Ovary (tissue), 9 donors: ENCODE data around the gene RPL35A. TPM values are rescaled to one million over a fixed set of nuclear protein-coding genes. Genes with fewer than 3 reads are reported as not detected.
"Not testable (repeated sequence)": the region's sequence is repeated elsewhere in the genome, so short reads cannot be mapped to it uniquely, and the experiment has no call there.

Experiments used
- DNase-seq, 5 donors: peaks; one replicate each; pipeline ENCODE4 v3.0.0-alpha.2; 2019 to 2020
- H3K27ac ChIP-seq, 2 donors: fragments of 200-600 bp; one replicate each; pipeline versions ENCODE4 v1.5.1 to v1.8.0; 2019 to 2022
- H3K27me3 ChIP-seq: fragments of 200-600 bp; one replicate; pipeline ENCODE4 v1.8.0; 2022
- H3K36me3 ChIP-seq: fragments of 200-600 bp; sonication (generic); one replicate; pipeline ENCODE4 v1.5.1; 2019
- H3K4me1 ChIP-seq: one replicate; pipeline ENCODE4 v1.8.1; 2013; ENCODE audit warnings: mild to moderate bottlenecking, moderate library complexity; ENCODE audit not compliant: insufficient read depth
- H3K4me3 ChIP-seq: fragments of 200-600 bp; sonication (generic); one replicate; pipeline ENCODE4 v1.5.1; 2017
- H3K9me3 ChIP-seq, 2 donors: fragments of 200-600 bp in 1 of 2; sonication (generic) in 1 of 2; one replicate each; pipeline versions ENCODE4 v1.5.1 to v1.8.1; 2013 to 2019; ENCODE audit warnings: mild to moderate bottlenecking in 1 of 2, moderate library complexity in 1 of 2
- EP300 ChIP-seq: sonication (generic); formaldehyde crosslinking; IDR thresholded peaks from one replicate; pipeline ENCODE4 v1.6.1; 2017; ENCODE audit warnings: antibody characterized with exemption
- POLR2A ChIP-seq: fragments of 450-650 bp; IDR thresholded peaks from one replicate; pipeline ENCODE4 v1.6.1; 2017; ENCODE audit warnings: antibody characterized with exemption, mild to moderate bottlenecking, moderate library complexity
- WGBS, 3 donors: extraction: QIAGEN DNeasy Blood & Tissue Kit in 1 of 3; methylation state at CpG; one replicate each; pipeline versions ENCODE4 v1.1.5 to v1.1.7; 2013 to 2017; 5-methylcytosine and 5-hydroxymethylcytosine counted together
- intact Hi-C, 4 donors: fragments of 100-400 bp; cut with DNase I; formaldehyde crosslinking; loops; one replicate each; pipeline versions ENCODE4 v1.11.0 to v1.15.1; 2022 to 2023
- polyA plus RNA-seq, 2 donors: library from polyadenylated mRNA; stranded (reverse); fragments of 200-250 nt in 1 of 2; fragments of 350-450 nt in 1 of 2; fragmentation: Illumina TruSeq in 1 of 2; extraction: RNeasy Lipid Tissue Mini Kit (QIAGEN cat#74804) in 1 of 2; gene quantifications; one replicate each; pipeline ENCODE4 v1.2.3, GENCODE V29; 2013 to 2014
- total RNA-seq, 7 donors: library from RNA; depleted of rRNA in 2 of 7; stranded (reverse); fragments of >200 nt in 2 of 7; fragmentation: NEBNext Ultra II Directional in 3 of 7; extraction: Animal tissue kit (Norgen Biotek cat#: 25700) in 3 of 7; gene quantifications; one replicate each; pipeline versions ENCODE4 v1.1.0 to v1.2.4, GENCODE V29; 2016 to 2023
- TF ChIP-seq, protein P1 (sequence below), 3 donors: fragments of 450-650 bp in 2 of 3; fragments of 200-600 bp in 1 of 3; IDR thresholded peaks; one replicate each; pipeline versions ENCODE4 v1.5.1 to v1.8.0; 2016 to 2022; ENCODE audit warnings: antibody characterized with exemption in 3 of 3, mild to moderate bottlenecking in 1 of 3
- donor health status: DM: no; HTN: no; CAD: no; lungs with moderate emphysema.
- donor health status: DM: no; HTN: no; CAD: no.
- donor health status: Bipolar disorder and iron deficiency.
- donor health status: DM: yes; HTN: yes; CAD: no.
- donor health status: DM: no; HTN: no; CAD: no.
- donor health status: DM: yes; HTN: yes; CAD: no.

The RPL35A gene
- total and polyA plus RNA-seq, 9 donors, result 1,036 to 4,524 (median 2,172) TPM

DNA sequence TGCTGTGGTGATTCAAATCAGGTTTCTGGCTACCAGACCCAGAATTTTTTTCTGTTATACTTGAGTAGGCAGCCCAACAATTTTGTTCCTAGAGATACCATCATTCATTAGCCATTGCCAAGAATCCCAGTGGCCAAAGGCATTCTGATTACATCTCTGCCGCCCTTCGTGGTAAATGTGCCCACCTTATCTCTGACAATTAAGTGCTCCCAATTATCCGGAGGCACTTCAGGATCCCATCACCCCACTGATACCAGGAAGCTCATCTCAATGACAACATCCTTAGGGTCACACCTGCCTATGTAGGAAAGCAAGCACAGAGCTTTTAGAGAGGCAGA lies 43.2 kb upstream of the RPL35A start:
- no peak for TF ChIP-seq EP300
- TF ChIP-seq, protein P1, sequence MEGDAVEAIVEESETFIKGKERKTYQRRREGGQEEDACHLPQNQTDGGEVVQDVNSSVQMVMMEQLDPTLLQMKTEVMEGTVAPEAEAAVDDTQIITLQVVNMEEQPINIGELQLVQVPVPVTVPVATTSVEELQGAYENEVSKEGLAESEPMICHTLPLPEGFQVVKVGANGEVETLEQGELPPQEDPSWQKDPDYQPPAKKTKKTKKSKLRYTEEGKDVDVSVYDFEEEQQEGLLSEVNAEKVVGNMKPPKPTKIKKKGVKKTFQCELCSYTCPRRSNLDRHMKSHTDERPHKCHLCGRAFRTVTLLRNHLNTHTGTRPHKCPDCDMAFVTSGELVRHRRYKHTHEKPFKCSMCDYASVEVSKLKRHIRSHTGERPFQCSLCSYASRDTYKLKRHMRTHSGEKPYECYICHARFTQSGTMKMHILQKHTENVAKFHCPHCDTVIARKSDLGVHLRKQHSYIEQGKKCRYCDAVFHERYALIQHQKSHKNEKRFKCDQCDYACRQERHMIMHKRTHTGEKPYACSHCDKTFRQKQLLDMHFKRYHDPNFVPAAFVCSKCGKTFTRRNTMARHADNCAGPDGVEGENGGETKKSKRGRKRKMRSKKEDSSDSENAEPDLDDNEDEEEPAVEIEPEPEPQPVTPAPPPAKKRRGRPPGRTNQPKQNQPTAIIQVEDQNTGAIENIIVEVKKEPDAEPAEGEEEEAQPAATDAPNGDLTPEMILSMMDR (IDR thresholded peaks at IDR 0.05), result no peak
- no peak for TF ChIP-seq POLR2A
- intact Hi-C loops, result loop anchor here in 2 of 4 donors (5.0 to 10.0 kb wide), 2 partner anchors 35 to 178 kb away; no protein-coding TSS in a partner anchor
- no peaks in the 10 kb centered on the region for H3K27me3 ChIP-seq
- H3K36me3 ChIP-seq, result no peaks in the 10 kb centered on the region
- DNase-seq, result no peak
- H3K4me3 ChIP-seq, result no peak overlapping the region
- no peaks in the 10 kb centered on the region for H3K9me3 ChIP-seq
- H3K4me1 ChIP-seq, result peaks cover 2% of the 10 kb centered on the region
- WGBS, 3 donors, result 45 to 54% (median 51%) methylated on average over 3 of the region's 3 CpGs
- no peak overlapping the region for H3K27ac ChIP-seq

DNA sequence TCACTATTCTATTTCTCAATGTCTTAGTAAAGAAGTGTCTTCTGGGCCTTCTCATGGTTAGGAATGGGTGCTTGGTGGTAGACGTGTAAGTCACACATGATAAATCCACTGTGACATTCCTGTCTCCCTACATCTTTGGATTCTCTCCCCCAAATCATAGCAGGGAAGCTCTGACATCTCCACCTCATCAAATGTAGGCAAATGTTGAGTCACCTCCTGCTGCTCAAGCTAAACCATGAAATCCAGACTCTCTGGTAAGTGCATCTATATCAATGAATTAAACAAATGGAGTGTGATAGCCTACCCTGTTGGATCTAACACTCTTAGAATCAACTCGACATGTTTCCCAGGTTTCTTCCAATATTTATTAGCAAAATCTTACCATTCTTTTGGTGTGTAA lies 42.8 kb upstream of the RPL35A start:
- Histone ChIP-seq H3K4me1 (peaks cover 2% of the 10 kb centered on the region), H3K27me3 (no peaks in the 10 kb centered on the region), H3K27ac (no peak overlapping the region), H3K36me3 (no peaks in the 10 kb centered on the region), H3K9me3 (no peaks in the 10 kb centered on the region), H3K4me3 (no peak overlapping the region)
- 57 to 70% (median 66%) methylated on average over 2 of the region's 2 CpGs for WGBS, 3 donors
- no peak for TF ChIP-seq POLR2A
- no peak for TF ChIP-seq EP300
- TF ChIP-seq, protein P1 (IDR thresholded peaks at IDR 0.05), result no peak
- DNase-seq, result no peak
- intact Hi-C loops, result loop anchor here in 2 of 4 donors (5.0 to 10.0 kb wide), 2 partner anchors 35 to 178 kb away; no protein-coding TSS in a partner anchor

DNA sequence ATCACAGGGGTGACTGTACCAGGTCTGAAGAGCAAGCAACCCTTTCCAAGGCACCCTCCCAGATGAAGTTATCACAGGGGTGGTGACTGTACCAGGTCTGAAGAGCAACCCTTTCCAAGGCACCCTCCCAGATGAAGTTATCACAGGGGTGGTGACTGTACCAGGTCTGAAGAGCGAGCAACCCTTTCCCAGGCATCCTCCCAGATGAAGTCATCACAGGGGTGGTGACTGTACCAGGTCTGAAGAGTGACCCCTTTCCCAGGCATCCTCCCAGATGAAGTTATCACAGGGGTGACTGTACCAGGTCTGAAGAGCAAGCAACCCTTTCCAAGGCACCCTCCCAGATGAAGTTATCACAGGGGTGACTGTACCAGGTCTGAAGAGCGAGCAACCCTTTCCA lies 41.4 kb upstream of the RPL35A start:
- H3K27me3 ChIP-seq, H3K4me3 ChIP-seq, H3K27ac ChIP-seq, H3K9me3 ChIP-seq, H3K36me3 ChIP-seq, H3K4me1 ChIP-seq, DNase-seq: not testable (repeated sequence)
- 76 to 89% (median 86%) methylated on average over 2 of the region's 2 CpGs for WGBS, 3 donors
- intact Hi-C loops, result loop anchor here in 2 of 4 donors (5.0 to 10.0 kb wide), 2 partner anchors 34 to 176 kb away; no protein-coding TSS in a partner anchor

DNA sequence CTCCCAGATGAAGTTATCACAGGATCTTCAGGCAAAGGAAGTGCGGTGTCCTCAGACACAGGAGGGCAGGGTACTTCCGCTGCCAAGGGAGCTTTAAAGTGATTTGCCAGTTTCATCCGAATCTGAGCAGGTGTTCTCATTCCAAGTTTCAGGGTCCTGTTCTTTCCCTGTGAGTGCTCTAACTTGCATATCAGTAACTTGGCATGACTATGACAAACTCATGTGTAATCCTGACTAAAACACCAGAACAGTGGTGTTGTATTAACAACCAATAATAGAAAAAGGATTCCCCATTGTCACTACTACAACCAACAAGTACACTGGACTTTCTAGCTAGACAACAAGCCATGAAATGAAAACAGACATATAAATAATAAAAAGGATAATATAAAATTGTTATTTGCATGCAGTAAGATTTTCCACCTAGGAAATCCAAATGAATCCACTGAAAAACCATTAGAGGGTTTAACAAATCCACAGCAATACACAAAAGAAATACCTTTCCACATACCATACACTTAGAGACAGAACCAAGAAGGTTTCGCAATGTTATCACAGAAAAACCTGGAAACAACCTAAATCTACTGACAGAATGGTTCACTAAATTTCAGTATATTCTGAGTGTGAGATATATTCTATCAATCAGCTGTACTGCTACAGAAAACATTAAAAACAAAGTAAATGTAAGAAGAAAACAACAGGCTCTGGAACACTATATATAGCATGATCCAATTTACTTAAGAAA lies 40.9 kb upstream of the RPL35A start:
- Histone ChIP-seq H3K27ac (no peak overlapping the region), H3K4me1 (peaks cover 2% of the 10 kb centered on the region), H3K9me3 (no peaks in the 10 kb centered on the region), H3K27me3 (no peaks in the 10 kb centered on the region), H3K4me3 (no peak overlapping the region), H3K36me3 (no peaks in the 10 kb centered on the region)
- 74 to 79% (median 76%) methylated on average over 4 of the region's 4 CpGs for WGBS, 3 donors
- no peak for DNase-seq
- intact Hi-C loops, result loop anchor here in 2 of 4 donors (5.0 to 10.0 kb wide), 2 partner anchors 33 to 176 kb away; no protein-coding TSS in a partner anchor
- TF ChIP-seq EP300, result no peak
- TF ChIP-seq POLR2A, result no peak
- TF ChIP-seq, protein P1 (IDR thresholded peaks at IDR 0.05), result no peak
